ENCODE data around the gene ASB4.
"Not testable (repeated sequence)": the region's sequence is repeated elsewhere in the genome, so short reads cannot be mapped to it uniquely, and the experiment has no call there.

ASB4 gene

GRCh38 chr7:95478272-95479037, 7.3 kb upstream of the ASB4 start:
- no peak for DNase-seq (ENCODE audit: low read depth)

- DNase-seq (ENCODE audit: low read depth): no peak
Observed at GRCh38 chr7:95479992-95480624, 5.6 kb upstream of the ASB4 start.

GRCh38 chr7:95481271-95482165, 4.2 kb upstream of the ASB4 start:
- DNase-seq (ENCODE audit: low read depth): no peak

GRCh38 chr7:95482424-95482823, 3.3 kb upstream of the ASB4 start:
- no peak for DNase-seq (ENCODE audit: low read depth)

GRCh38 chr7:95490231-95490762, 4.6 kb downstream of the ASB4 start:
- DNase-seq (ENCODE audit: low read depth): no peak

- no peak for DNase-seq (ENCODE audit: low read depth)
Observed at GRCh38 chr7:95491201-95491600, 5.5 kb downstream of the ASB4 start.

- DNase-seq (ENCODE audit: low read depth): no peak
Observed at GRCh38 chr7:95491634-95492314, 6.0 kb downstream of the ASB4 start.

- no peak for DNase-seq (ENCODE audit: low read depth)
Observed at GRCh38 chr7:95493247-95493646, 7.5 kb downstream of the ASB4 start.

GRCh38 chr7:95493844-95494243, 8.1 kb downstream of the ASB4 start:
- DNase-seq (ENCODE audit: low read depth): no peak

- no peak for DNase-seq (ENCODE audit: low read depth)
Observed at GRCh38 chr7:95501261-95501832, 15.6 kb downstream of the ASB4 start.

GRCh38 chr7:95502403-95502802, 16.7 kb downstream of the ASB4 start:
- DNase-seq (ENCODE audit: low read depth): no peak

GRCh38 chr7:95503271-95504131, 17.8 kb downstream of the ASB4 start:
- no peak for DNase-seq (ENCODE audit: low read depth)

GRCh38 chr7:95504132-95504588, 18.4 kb downstream of the ASB4 start:
- not testable (repeated sequence) for DNase-seq (ENCODE audit: low read depth)

GRCh38 chr7:95508780-95509179, 23.0 kb downstream of the ASB4 start:
- DNase-seq (ENCODE audit: low read depth): no peak

- no peak for DNase-seq (ENCODE audit: low read depth)
Observed at GRCh38 chr7:95509199-95509598, 23.5 kb downstream of the ASB4 start.

GRCh38 chr7:95511716-95512260, 26.0 kb downstream of the ASB4 start:
- DNase-seq (ENCODE audit: low read depth): peak; percentile 17

GRCh38 chr7:95517458-95517857, 31.7 kb downstream of the ASB4 start:
- DNase-seq (ENCODE audit: low read depth): no peak

- no peak for DNase-seq (ENCODE audit: low read depth)
Observed at GRCh38 chr7:95517870-95518269, 32.1 kb downstream of the ASB4 start.

- DNase-seq (ENCODE audit: low read depth): no peak
Observed at GRCh38 chr7:95520136-95520535, 34.4 kb downstream of the ASB4 start.

GRCh38 chr7:95525503-95525902, 39.8 kb downstream of the ASB4 start:
- DNase-seq (ENCODE audit: low read depth): no peak

Data from HS-27A (cell line).